GM10248 (cell line): ENCODE data around the gene RANBP3.

Experiments
- CTCF ChIA-PET: fragments of 300-600 bp; sonication (Branson Sonifier 250); formaldehyde crosslinking; extraction: SDS; loops from one replicate; lab custom pipeline; 2021; ENCODE audit warnings: antibody characterized with exemption; lab: Yijun Ruan, JAX
- POLR2A ChIA-PET: fragments of 350-650 bp; sonication (Branson Sonifier 250); formaldehyde crosslinking; extraction: SDS; loops from one replicate; lab custom pipeline; 2020; ENCODE audit warnings: antibody characterized with exemption; lab: Yijun Ruan, JAX
- DNase-seq: peaks from one replicate; pipeline ENCODE4 v3.0.0; 2012; ENCODE audit errors: extremely low spot score
- CTCF ChIP-seq: IDR thresholded peaks from 2 replicates; pipeline ENCODE4 v1.5.1; 2012; ENCODE audit warnings: mild to moderate bottlenecking, low read depth; ENCODE audit errors: extremely low read depth, missing control alignments, control extremely low read depth

RANBP3 gene

GRCh38 chr19:5968431-5969373 is 9.2 kb downstream of the RANBP3 start:
- ChIA-PET POLR2A (interaction anchor here (0.5 to 1.2 kb wide), 2 partner anchors 8 to 788 kb away, joined by 3 read pairs; no protein-coding TSS in a partner anchor), CTCF (interaction anchor here (0.7 to 7.7 kb wide), 20 partner anchors 9 to 179 kb away, joined by 3 to 88 read pairs (median 8); partner anchors contain the start of genes NDUFA11, RANBP3 and VMAC)
- no peak for DNase-seq
- TF ChIP-seq CTCF, result no peak

GRCh38 chr19:5967994-5968430 is 9.9 kb downstream of the RANBP3 start:
- TF ChIP-seq CTCF, result peak; percentile 90
- DNase-seq, result peak; percentile 77
- POLR2A ChIA-PET, result interaction anchor here (0.5 to 1.2 kb wide), 2 partner anchors 9 to 789 kb away, joined by 3 read pairs; no protein-coding TSS in a partner anchor
- CTCF ChIA-PET, result interaction anchor here (0.7 to 7.7 kb wide), 23 partner anchors 10 to 178 kb away, joined by 3 to 88 read pairs (median 8); partner anchors contain the start of genes NDUFA11, RANBP3 and VMAC

GRCh38 chr19:5967571-5967970 is 10.4 kb downstream of the RANBP3 start:
- CTCF ChIA-PET, result interaction anchor here (0.7 to 7.7 kb wide), 23 partner anchors 10 to 178 kb away, joined by 3 to 88 read pairs (median 8); partner anchors contain the start of genes NDUFA11, RANBP3 and VMAC
- TF ChIP-seq CTCF, result no peak
- POLR2A ChIA-PET, result interaction anchor here (1.2 kb wide), 1 partner anchor 9 kb away, joined by 3 read pairs; no protein-coding TSS in a partner anchor

GRCh38 chr19:5966941-5967340 is 11.0 kb downstream of the RANBP3 start:
- no peak for DNase-seq
- ChIA-PET POLR2A (no interaction called here), CTCF (interaction anchor here (1.0 to 7.7 kb wide), 12 partner anchors 11 to 163 kb away, joined by 3 to 88 read pairs (median 10); partner anchors contain the start of genes NDUFA11, RANBP3 and VMAC)
- no peak for TF ChIP-seq CTCF

More at GRCh38 chr19:5967571-5967970, 10.4 kb downstream of the RANBP3 start:
- DNase-seq, result no peak

GRCh38 chr19:5966215-5966614 is 11.7 kb downstream of the RANBP3 start:
- no peak for TF ChIP-seq CTCF
- DNase-seq, result no peak
- ChIA-PET POLR2A (no interaction called here), CTCF (interaction anchor here (1.0 to 7.7 kb wide), 7 partner anchors 12 to 162 kb away, joined by 3 to 88 read pairs (median 38); partner anchors contain the start of genes NDUFA11, RANBP3 and VMAC)
